BLaER1 treated with 17β-estradiol and CSF1 and Interleukin-3, amounts not matched to agents 10 nM and 100 nM (cell line): Measurements from ENCODE around the gene KLRF1.
A peak's percentile ranks its signal among the peaks of the same experiment; 100 is the strongest.

Source experiments
- H3K27ac ChIP-seq, 11 experiments: shearing (Covaris generic); formaldehyde crosslinking; 2 replicates each; pipeline ENCODE4 v1.8.1; 2022
- H3K27me3 ChIP-seq, 11 experiments: shearing (Covaris generic); formaldehyde crosslinking; 2 replicates each; pipeline ENCODE4 v1.8.1; 2022
- H3K36me3 ChIP-seq, 11 experiments: shearing (Covaris generic); formaldehyde crosslinking; 2 replicates each; pipeline ENCODE4 v1.8.1; 2022
- H3K4me1 ChIP-seq, 10 experiments: shearing (Covaris generic); formaldehyde crosslinking; 2 replicates each; pipeline ENCODE4 v1.8.1; 2022
- H3K4me2 ChIP-seq, 11 experiments: shearing (Covaris generic); formaldehyde crosslinking; 2 replicates each; pipeline ENCODE4 v1.8.1; 2022
- H3K4me3 ChIP-seq, 10 experiments: shearing (Covaris generic); formaldehyde crosslinking; 2 replicates each; pipeline ENCODE4 v1.8.1; 2022
- H3K9ac ChIP-seq, 11 experiments: shearing (Covaris generic); formaldehyde crosslinking; 2 replicates each; pipeline ENCODE4 v1.8.1; 2022
- H3K9me3 ChIP-seq, 11 experiments: shearing (Covaris generic); formaldehyde crosslinking; replicated peaks in 1 of 11; 2 replicates each; pipeline ENCODE4 v1.8.1; 2022
- H4K20me1 ChIP-seq, 11 experiments: shearing (Covaris generic); formaldehyde crosslinking; 2 replicates each; pipeline ENCODE4 v1.8.1; 2022
- Cebpa-rat ChIP-seq, 11 experiments: shearing (Covaris generic); IDR thresholded peaks; 2 replicates each; pipeline ENCODE4 v1.8.1; 2022

KLRF1 gene

GRCh38 chr12:9805883-9806282 lies 21.4 kb upstream of the KLRF1 start:
- TF ChIP-seq Cebpa-rat (IDR thresholded peaks at IDR 0.05): no peak
- H4K20me1 ChIP-seq: no peaks in the 10 kb centered on the region
- no peak overlapping the region for H3K4me3 ChIP-seq
- H3K36me3 ChIP-seq: no peaks in the 10 kb centered on the region
- H3K4me1 ChIP-seq: peaks cover 3 to 11% (median 9%) of the 10 kb centered on the region in 10 experiments; a peak in 19 of 20 replicates
- H3K27ac ChIP-seq: no peak overlapping the region
- H3K27me3 ChIP-seq: no peaks in the 10 kb centered on the region
- no peaks in the 10 kb centered on the region for H3K9me3 ChIP-seq
- H3K9ac ChIP-seq: no peak overlapping the region
- H3K4me2 ChIP-seq: no peak overlapping the region

GRCh38 chr12:9806714-9807113 lies 20.6 kb upstream of the KLRF1 start:
- Histone ChIP-seq H3K4me1 (peaks cover 6 to 19% (median 17%) of the 10 kb centered on the region in 10 experiments; a peak in 19 of 20 replicates), H3K27me3 (no peaks in the 10 kb centered on the region), H3K9ac (no peak overlapping the region), H3K9me3 (no peaks in the 10 kb centered on the region), H3K4me3 (no peak overlapping the region), H3K27ac (no peak overlapping the region), H4K20me1 (no peaks in the 10 kb centered on the region), H3K4me2 (no peak overlapping the region), H3K36me3 (no peaks in the 10 kb centered on the region)
- TF ChIP-seq Cebpa-rat (IDR thresholded peaks at IDR 0.05): no peak

GRCh38 chr12:9808504-9808903 lies 18.8 kb upstream of the KLRF1 start:
- Histone ChIP-seq H3K4me2 (no peak overlapping the region), H3K27me3 (no peaks in the 10 kb centered on the region), H3K27ac (no peak overlapping the region), H3K36me3 (no peaks in the 10 kb centered on the region), H3K4me3 (no peak overlapping the region), H4K20me1 (no peaks in the 10 kb centered on the region), H3K9ac (no peak overlapping the region), H3K4me1 (peaks cover 6 to 25% (median 18%) of the 10 kb centered on the region in 10 experiments; a peak in 19 of 20 replicates), H3K9me3 (no peaks in the 10 kb centered on the region)
- TF ChIP-seq Cebpa-rat (IDR thresholded peaks at IDR 0.05): 0 out of 22 replicates have a peak, but pooled peaks of 1 of the 11 experiments have one; percentile 10

GRCh38 chr12:9809338-9809737 lies 17.9 kb upstream of the KLRF1 start:
- H3K27me3 ChIP-seq: no peaks in the 10 kb centered on the region

GRCh38 chr12:9809866-9810265 lies 17.4 kb upstream of the KLRF1 start:
- peak overlapping the region in 5 of 11 experiments; percentile 20 to 72 (median 65); a peak in 9 of 22 replicates for H3K4me2 ChIP-seq
- peak overlapping the region in 5 of 11 experiments; percentile 26 to 69 (median 46); a peak in 7 of 22 replicates for H3K27ac ChIP-seq
- H3K36me3 ChIP-seq: no peaks in the 10 kb centered on the region
- peaks cover 11 to 32% (median 22%) of the 10 kb centered on the region in 10 experiments; a peak in 19 of 20 replicates for H3K4me1 ChIP-seq
- H3K9ac ChIP-seq: no peak overlapping the region
- no peaks in the 10 kb centered on the region for H3K9me3 ChIP-seq
- no peaks in the 10 kb centered on the region for H4K20me1 ChIP-seq
- H3K4me3 ChIP-seq: no peak overlapping the region
- H3K27me3 ChIP-seq: no peaks in the 10 kb centered on the region
- TF ChIP-seq Cebpa-rat (IDR thresholded peaks at IDR 0.05): no peak

More at GRCh38 chr12:9809338-9809737, 17.9 kb upstream of the KLRF1 start:
- no peak overlapping the region for H3K4me2 ChIP-seq
- no peak overlapping the region for H3K4me3 ChIP-seq
- H3K27ac ChIP-seq: no peak overlapping the region
- peaks cover 11 to 32% (median 22%) of the 10 kb centered on the region in 10 experiments; a peak in 19 of 20 replicates for H3K4me1 ChIP-seq
- TF ChIP-seq Cebpa-rat (IDR thresholded peaks at IDR 0.05): no peak
- no peaks in the 10 kb centered on the region for H4K20me1 ChIP-seq
- H3K9me3 ChIP-seq: no peaks in the 10 kb centered on the region
- H3K9ac ChIP-seq: no peak overlapping the region
- H3K36me3 ChIP-seq: no peaks in the 10 kb centered on the region

- H3K4me3 ChIP-seq: no peak overlapping the region
- H3K27me3 ChIP-seq: no peaks in the 10 kb centered on the region
- no peaks in the 10 kb centered on the region for H4K20me1 ChIP-seq
- peak overlapping the region; percentile 13 to 73 (median 46); a peak in 21 of 22 replicates for H3K4me2 ChIP-seq
- H3K9me3 ChIP-seq: no peaks in the 10 kb centered on the region
- no peaks in the 10 kb centered on the region for H3K36me3 ChIP-seq
- peaks cover 11 to 32% (median 22%) of the 10 kb centered on the region in 10 experiments; a peak in 19 of 20 replicates for H3K4me1 ChIP-seq
- H3K27ac ChIP-seq: peak overlapping the region in 5 of 11 experiments; percentile 26 to 69 (median 46); a peak in 11 of 22 replicates
- H3K9ac ChIP-seq: peak overlapping the region in 2 of 11 experiments; percentile 24 to 25; a peak in 2 of 22 replicates
- peak in 1 of 11 experiments; percentile 44; a peak in 1 of 22 replicates for TF ChIP-seq Cebpa-rat (IDR thresholded peaks at IDR 0.05)
These were observed 16.6 kb upstream of the KLRF1 start for GRCh38 chr12:9810671-9811070.

- Histone ChIP-seq H3K4me3 (no peak overlapping the region), H3K9ac (no peak overlapping the region), H3K27me3 (no peaks in the 10 kb centered on the region), H3K4me2 (peak overlapping the region in 6 of 11 experiments; percentile 20 to 73 (median 66); a peak in 11 of 22 replicates), H3K36me3 (no peaks in the 10 kb centered on the region), H3K27ac (peak overlapping the region in 5 of 11 experiments; percentile 12 to 69 (median 46); a peak in 8 of 22 replicates), H3K4me1 (peaks cover 11 to 32% (median 22%) of the 10 kb centered on the region in 10 experiments; a peak in 19 of 20 replicates), H4K20me1 (no peaks in the 10 kb centered on the region), H3K9me3 (no peaks in the 10 kb centered on the region)
- TF ChIP-seq Cebpa-rat (IDR thresholded peaks at IDR 0.05): no peak
These were observed 15.7 kb upstream of the KLRF1 start for GRCh38 chr12:9811621-9812020.

- Histone ChIP-seq H3K27ac (no peak overlapping the region; a peak in 1 of 22 replicates), H3K4me2 (peak overlapping the region; percentile 15 to 78 (median 40); a peak in 18 of 22 replicates), H3K9ac (no peak overlapping the region), H4K20me1 (no peaks in the 10 kb centered on the region), H3K36me3 (no peaks in the 10 kb centered on the region), H3K9me3 (no peaks in the 10 kb centered on the region), H3K4me3 (no peak overlapping the region; a peak in 2 of 20 replicates), H3K27me3 (no peaks in the 10 kb centered on the region), H3K4me1 (peaks cover 11 to 32% (median 22%) of the 10 kb centered on the region in 10 experiments; a peak in 19 of 20 replicates)
- no peak for TF ChIP-seq Cebpa-rat (IDR thresholded peaks at IDR 0.05)
These were observed 13.2 kb upstream of the KLRF1 start for GRCh38 chr12:9813821-9814798.
